GM18502 (cell line): ENCODE measurements around the gene EPHA1.
"Not testable (repeated sequence)": the region's sequence is repeated elsewhere in the genome, so short reads cannot be mapped to it uniquely, and the experiment has no call there.

Experiments
- ATAC-seq: cut with Tn5 transposase; IDR thresholded peaks from one replicate; pipeline ENCODE4 v1.9.1; 2021; ENCODE audit warnings: mild to moderate bottlenecking; ENCODE audit not compliant: unreplicated experiment, poor library complexity

The EPHA1 gene

DNA sequence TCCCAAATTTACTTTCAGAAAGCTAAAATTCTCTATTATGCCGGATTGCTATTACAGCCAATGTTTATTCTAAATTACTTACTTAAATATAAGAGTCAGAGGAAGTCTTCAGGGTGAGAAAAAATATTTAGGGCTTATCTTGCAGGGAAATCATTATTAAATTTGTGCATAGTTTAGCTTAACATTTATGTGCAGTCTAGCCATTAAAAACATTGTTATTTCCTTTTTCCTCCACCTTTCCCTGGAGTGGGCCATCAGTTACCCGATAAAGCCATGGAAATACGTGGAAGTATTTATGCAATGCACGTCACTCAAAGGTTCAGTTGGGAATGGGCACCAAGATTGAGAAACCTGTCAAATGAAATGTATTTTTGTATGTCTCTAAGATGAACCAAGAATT lies 25.1 kb upstream of the EPHA1 start:
- ATAC-seq, result no peak

GRCh38 chr7:143431109-143431508 lies 22.5 kb upstream of the EPHA1 start:
- no peak for ATAC-seq

DNA sequence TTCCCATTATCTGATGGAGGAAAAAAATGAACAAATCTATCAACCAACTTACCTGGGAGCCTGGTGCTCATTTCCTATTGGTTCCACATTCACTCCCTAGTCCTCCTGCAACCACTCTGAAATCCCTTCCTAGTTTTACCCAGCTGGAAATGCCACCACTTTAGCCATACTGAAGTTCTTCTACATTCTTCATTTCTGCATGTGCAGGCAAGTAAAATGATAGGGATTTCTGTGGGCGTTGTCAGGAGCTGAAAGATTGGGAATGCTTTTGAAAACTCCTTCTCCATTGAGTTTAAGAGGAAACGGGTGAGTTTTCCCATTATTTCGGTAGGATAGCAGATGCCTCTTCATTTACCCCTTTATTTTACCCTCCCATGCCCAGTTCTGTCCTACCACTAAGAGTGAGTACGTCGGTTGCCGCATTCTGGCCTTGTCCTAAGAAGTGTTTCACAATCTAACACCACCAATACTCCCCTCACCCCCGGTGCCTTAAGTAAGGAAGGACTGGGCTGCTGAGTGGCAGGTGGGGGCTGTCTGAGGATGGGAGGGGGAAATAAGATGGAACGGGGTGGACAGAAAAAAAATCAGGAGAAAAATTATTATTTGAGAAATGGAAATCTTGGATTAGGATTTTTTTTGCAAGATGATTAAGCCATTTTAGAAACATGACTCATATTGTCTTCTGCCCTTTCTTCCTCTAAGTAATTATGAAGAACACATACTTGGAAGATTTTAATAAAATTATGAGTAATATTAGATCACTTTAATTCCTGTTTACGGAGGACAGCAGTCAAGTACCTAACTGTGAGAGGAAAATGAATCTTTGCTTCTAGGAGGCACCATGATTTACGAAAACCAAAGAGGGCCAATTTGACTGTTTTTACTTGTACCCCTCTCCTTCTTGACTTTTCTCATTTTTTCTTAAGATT lies 21.4 kb upstream of the EPHA1 start:
- no peak for ATAC-seq

- ATAC-seq, result no peak
Observed at GRCh38 chr7:143426479-143427142, 18.0 kb upstream of the EPHA1 start.

- not testable (repeated sequence) for ATAC-seq
Observed at GRCh38 chr7:143424476-143424875, 15.8 kb upstream of the EPHA1 start.

GRCh38 chr7:143422033-143422432 lies 13.4 kb upstream of the EPHA1 start:
- no peak for ATAC-seq

DNA sequence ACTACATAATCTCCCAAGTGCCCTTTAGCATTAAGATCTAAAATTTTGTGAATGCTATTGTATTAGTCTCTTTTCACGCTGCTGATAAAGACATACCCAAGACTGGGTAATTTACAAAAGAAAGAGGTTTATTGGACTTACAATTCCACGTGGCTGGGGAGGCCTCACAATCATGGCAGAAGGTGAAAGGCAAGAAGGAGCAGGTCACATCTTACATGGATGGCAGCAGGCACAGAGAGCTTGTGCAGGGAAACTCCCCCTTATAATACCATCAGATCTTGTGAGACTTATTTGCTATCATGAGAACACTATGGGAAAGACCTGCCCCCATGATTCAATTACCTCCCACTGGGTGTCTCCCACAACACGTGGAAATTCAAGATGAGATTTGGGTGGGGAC lies 12.0 kb upstream of the EPHA1 start:
- ATAC-seq, result not testable (repeated sequence)

DNA sequence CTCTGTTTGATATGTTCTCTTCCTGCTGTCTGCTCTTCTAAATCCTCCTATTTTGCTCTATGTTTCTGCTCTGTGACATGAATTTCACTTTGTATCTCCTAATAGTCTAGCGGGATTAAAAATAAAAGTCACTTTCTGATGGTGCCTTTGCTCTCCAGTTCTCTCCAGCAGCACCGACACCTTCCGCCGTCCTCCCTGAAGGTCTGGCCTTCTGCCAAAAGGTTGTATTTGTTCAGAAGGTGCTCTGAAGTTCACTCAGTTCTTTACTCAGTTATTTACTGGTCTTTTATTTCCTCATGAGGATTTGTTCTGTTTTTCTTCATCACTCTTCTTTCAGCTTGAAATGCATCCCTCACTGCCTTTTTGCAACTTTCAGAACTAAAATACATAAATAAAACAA lies 11.2 kb upstream of the EPHA1 start:
- no peak for ATAC-seq

- no peak for ATAC-seq
Observed at GRCh38 chr7:143418681-143419458, 10.2 kb upstream of the EPHA1 start.

- no peak for ATAC-seq
Observed at GRCh38 chr7:143417734-143418383, 9.2 kb upstream of the EPHA1 start.

DNA sequence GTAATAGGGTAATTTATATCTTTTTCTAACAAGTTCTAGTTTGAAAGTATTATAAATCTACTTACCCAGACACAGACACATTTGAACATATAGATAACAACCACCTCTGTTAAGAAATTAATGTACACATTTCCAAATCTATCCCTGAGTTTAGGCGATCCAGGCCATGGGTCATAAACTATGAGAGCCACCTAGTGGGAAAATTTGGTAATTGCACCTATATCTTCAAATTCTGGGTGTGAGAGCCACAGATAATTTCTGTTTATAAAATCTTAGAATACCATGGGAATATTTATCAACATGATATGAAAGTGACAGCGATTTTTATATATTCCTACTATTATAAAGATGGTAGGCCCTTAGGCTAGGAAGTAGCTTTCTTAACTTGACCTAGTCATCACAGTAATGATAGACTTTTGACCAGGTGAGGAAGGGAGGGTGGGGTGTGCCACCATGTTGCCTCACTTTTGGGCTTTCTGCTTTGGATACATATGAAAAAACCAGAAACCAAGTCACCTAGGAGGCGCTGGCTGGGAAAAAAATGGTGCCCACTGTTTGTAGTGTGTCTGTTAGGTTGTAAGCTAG lies 8.0 kb upstream of the EPHA1 start:
- ATAC-seq, result peak; percentile 58

DNA sequence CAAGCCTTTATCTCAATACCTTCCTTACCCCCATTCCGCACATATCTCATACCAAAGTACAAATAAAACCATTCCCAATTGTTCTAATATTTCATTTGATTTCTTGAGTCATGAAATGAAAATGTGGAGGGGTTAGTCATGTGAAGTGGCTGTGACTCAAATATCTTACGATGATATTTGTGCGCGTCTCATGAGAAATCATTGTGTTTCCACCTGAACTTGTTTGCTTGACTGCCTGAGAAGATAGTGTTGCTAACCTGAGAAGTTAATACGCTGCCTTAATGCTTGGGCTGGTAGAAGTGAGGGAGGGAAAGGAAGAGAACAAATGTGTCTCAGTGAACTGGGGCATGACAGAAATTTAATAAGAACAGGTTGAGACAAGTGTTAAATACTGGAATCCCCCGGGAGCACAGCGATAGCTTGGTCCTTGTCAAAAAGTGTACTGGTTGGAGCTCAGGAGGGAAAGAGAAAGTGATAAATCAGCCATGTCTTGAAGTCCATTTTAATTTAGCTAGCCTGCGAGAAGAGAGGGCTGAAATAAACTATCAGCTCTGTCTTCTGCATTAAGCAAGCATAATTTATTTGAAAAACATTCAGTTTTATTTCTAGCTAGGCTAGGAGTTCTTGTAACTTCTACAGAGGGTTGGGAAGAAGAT lies 7.2 kb upstream of the EPHA1 start:
- no peak for ATAC-seq

DNA sequence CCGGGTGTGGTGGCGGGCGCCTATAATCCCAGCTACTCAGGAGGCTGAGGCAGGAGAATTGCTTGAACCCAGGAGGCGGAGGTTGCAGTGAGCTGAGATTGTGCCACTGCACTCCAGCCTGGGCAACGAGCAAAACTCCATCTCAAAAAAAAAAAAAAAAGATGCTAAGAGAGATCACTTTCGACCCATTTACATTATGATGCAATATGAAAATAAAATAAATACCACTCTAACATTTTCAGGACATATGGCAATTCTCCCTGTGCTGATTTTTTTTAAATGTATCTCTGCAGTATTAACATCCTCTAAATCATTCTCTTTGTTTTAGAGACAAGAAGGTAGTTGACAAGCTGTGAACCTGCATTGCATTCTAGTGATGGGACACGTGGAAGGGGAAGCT lies 6.6 kb upstream of the EPHA1 start:
- not testable (repeated sequence) for ATAC-seq

- ATAC-seq, result no peak
Observed at GRCh38 chr7:143413123-143413522, 4.5 kb upstream of the EPHA1 start.

GRCh38 chr7:143411976-143412708 lies 3.5 kb upstream of the EPHA1 start:
- ATAC-seq, result no peak

DNA sequence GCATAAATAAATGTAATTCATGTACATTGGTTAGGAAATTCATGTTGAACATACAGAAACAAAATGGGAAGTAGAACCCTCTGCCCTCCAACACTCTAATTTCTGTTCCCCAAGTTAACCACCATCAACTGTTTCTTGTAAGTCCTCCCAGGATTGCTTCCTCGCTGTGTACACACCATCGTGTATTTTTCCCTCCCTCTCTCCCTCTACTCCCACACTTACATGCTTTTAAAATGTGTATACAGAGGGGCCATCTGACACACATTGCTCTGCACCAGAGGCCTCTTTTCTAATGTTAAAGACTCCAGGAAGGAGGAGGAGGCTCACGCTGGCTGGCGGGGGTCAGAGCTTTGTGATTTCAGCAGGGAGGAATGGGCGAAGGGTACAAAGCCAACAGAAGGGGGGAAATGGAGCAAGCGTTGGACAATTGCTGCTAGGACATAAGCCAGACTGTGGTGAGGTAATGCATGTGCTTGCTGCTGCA lies 1.9 kb upstream of the EPHA1 start:
- ATAC-seq, result no peak

- no peak for ATAC-seq
Observed at GRCh38 chr7:143408252-143408685, 387 bp downstream of the EPHA1 start.
